Liver (tissue), 3 donors: ENCODE results near the gene GRAMD2B.
"Not testable (repeated sequence)": the region's sequence is repeated elsewhere in the genome, so short reads cannot be mapped to it uniquely, and the experiment has no call there.

ENCODE experiments used
- ATF3 ChIP-seq: IDR thresholded peaks from 2 replicates; pipeline ENCODE4 v1.6.1; 2016; ENCODE audit warnings: antibody characterized with exemption
- CTCF ChIP-seq: fragments of 150-350 bp; IDR thresholded peaks from 2 replicates; pipeline ENCODE4 v1.5.1; 2017; ENCODE audit warnings: improper control_type of control experiment, low read depth, low read length; ENCODE audit not compliant: missing input control
- MAX ChIP-seq: IDR thresholded peaks from 2 replicates; pipeline ENCODE4 v1.6.1; 2016; ENCODE audit warnings: antibody characterized with exemption
- REST ChIP-seq: IDR thresholded peaks from 2 replicates; pipeline ENCODE4 v1.6.1; 2016; ENCODE audit warnings: antibody characterized with exemption, mild to moderate bottlenecking
- RXRA ChIP-seq, 2 donors: IDR thresholded peaks; 2 replicates each; pipeline ENCODE4 v1.6.1; 2017 to 2018; ENCODE audit warnings: antibody characterized with exemption in 2 of 2, mild to moderate bottlenecking in 1 of 2
- SP1 ChIP-seq: IDR thresholded peaks from 2 replicates; pipeline ENCODE4 v1.6.1; 2018; ENCODE audit warnings: antibody characterized with exemption, mild to moderate bottlenecking
- YY1 ChIP-seq: IDR thresholded peaks from 2 replicates; pipeline ENCODE4 v1.6.1; 2016; ENCODE audit warnings: antibody characterized with exemption, mild to moderate bottlenecking
- ZBTB33 ChIP-seq: IDR thresholded peaks from 2 replicates; pipeline ENCODE4 v1.6.1; 2016; ENCODE audit warnings: antibody characterized with exemption
- donor health status: healthy.
- donor health status: healthy.

- not testable (repeated sequence) for TF ChIP-seq CTCF; ZBTB33; SP1; ATF3; YY1; MAX; RXRA (IDR thresholded peaks at IDR 0.05); REST
Observed at GRCh38 chr5:126380316-126380715, 42.9 kb upstream of the GRAMD2B start.
